Immature natural killer cell (primary cell): ENCODE results near the gene CTNNAL1. TPM values are rescaled to one million over a fixed set of nuclear protein-coding genes. Genes with fewer than 3 reads are reported as not detected.
A peak's percentile ranks its signal among the peaks of the same experiment; 100 is the strongest.

Experiments used
- DNase-seq, 3 donors: peaks; one replicate each; pipeline ENCODE4 v3.0.0; 2022; ENCODE audit warnings: mixed read lengths in 1 of 3
- H3K27ac Mint-ChIP-seq, 6 donors: one replicate each; pipeline ENCODE4 v1.8.0; 2020; ENCODE audit warnings: mixed read lengths in 6 of 6, mild to moderate bottlenecking in 5 of 6, inconsistent platforms in 4 of 6, moderate library complexity in 3 of 6
- H3K27me3 Mint-ChIP-seq, 3 donors: one replicate each; pipeline ENCODE4 v1.8.0; 2020 to 2021; ENCODE audit warnings: low read depth in 3 of 3, mild to moderate bottlenecking in 3 of 3, mixed read lengths in 3 of 3, moderate library complexity in 3 of 3, inconsistent platforms in 1 of 3
- H3K36me3 Mint-ChIP-seq, 3 donors: one replicate each; pipeline ENCODE4 v1.8.0; 2020; ENCODE audit warnings: mixed read lengths in 3 of 3, inconsistent platforms in 2 of 3, mild to moderate bottlenecking in 2 of 3
- H3K4me1 Mint-ChIP-seq, 2 donors: one replicate each; pipeline ENCODE4 v1.8.0; 2020; ENCODE audit warnings: inconsistent platforms in 2 of 2, mild to moderate bottlenecking in 2 of 2, mixed read lengths in 2 of 2, moderate library complexity in 1 of 2
- H3K4me3 Mint-ChIP-seq, 5 donors: one replicate each; pipeline ENCODE4 v1.8.0; 2020; ENCODE audit warnings: mild to moderate bottlenecking in 5 of 5, mixed read lengths in 5 of 5, inconsistent platforms in 3 of 5, moderate library complexity in 3 of 5
- H3K9me3 Mint-ChIP-seq, 6 donors: one replicate each; pipeline ENCODE4 v1.8.0; 2020; ENCODE audit warnings: mild to moderate bottlenecking in 6 of 6, mixed read lengths in 6 of 6, inconsistent platforms in 4 of 6, moderate library complexity in 3 of 6
- polyA plus RNA-seq, 3 donors: library from polyadenylated mRNA; unstranded; fragments of 300-500 nt; fragmentation: Illumina TruSeq; gene quantifications; one replicate each; pipeline ENCODE4 v1.2.3, GENCODE V29; 2021

The CTNNAL1 gene
- polyA plus RNA-seq, 3 donors from 2014 or later, result 1.7 to 5.2 TPM; not detected in 1

DNA sequence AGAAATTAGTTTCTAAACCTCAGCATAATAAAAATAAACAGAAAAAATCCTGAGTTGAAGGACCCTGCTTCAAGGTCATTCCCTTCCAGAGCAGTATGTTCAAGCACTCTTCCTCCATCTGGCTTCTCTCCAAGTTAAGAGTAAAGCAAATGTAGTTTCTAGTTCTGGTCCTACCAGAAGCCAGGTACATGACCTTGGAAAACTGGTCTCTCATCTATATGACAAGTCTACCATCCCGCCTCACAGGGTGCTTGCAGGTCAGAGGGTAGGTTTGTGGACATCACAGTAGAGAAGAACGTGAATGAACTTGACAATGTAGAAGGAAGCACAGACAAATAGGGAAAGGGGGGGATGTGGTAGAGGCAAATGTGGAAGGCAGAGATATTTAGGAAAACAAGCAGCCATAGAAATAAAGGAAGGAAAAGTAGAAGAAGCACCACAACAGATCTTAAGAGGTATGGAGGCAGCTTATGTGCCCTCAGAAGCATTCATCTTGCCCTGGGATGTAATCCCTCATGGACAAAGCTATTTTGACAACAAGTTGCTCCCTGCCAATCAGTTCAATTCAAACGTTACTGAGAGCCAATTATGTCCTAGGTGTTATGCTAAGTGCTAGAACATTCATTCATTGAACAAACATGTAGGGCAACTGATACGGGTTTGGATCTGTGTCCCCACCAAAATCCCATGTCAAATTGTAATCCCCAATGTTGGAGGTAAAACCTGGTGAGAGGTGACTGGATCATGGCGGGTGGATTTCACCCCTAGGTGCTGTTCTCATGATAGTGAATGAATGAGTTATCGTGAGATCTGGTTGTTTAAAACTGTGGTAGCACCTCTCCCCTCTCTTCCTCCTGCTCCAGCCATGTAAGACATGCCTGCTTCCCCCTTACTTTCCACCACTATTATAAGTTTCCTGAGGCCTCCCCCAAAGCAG lies 23.7 kb upstream of the CTNNAL1 start:
- no peaks in the 10 kb centered on the region for H3K4me1 Mint-ChIP-seq
- DNase-seq, result no peak
- no peaks in the 10 kb centered on the region for H3K9me3 Mint-ChIP-seq
- H3K27ac Mint-ChIP-seq, result no peak overlapping the region
- H3K4me3 Mint-ChIP-seq, result no peak overlapping the region
- peaks cover 26 to 39% (median 29%) of the 10 kb centered on the region in 3 donors for H3K36me3 Mint-ChIP-seq
- H3K27me3 Mint-ChIP-seq, result peaks cover 0 to 2% (median 0%) of the 10 kb centered on the region in 3 donors

DNA sequence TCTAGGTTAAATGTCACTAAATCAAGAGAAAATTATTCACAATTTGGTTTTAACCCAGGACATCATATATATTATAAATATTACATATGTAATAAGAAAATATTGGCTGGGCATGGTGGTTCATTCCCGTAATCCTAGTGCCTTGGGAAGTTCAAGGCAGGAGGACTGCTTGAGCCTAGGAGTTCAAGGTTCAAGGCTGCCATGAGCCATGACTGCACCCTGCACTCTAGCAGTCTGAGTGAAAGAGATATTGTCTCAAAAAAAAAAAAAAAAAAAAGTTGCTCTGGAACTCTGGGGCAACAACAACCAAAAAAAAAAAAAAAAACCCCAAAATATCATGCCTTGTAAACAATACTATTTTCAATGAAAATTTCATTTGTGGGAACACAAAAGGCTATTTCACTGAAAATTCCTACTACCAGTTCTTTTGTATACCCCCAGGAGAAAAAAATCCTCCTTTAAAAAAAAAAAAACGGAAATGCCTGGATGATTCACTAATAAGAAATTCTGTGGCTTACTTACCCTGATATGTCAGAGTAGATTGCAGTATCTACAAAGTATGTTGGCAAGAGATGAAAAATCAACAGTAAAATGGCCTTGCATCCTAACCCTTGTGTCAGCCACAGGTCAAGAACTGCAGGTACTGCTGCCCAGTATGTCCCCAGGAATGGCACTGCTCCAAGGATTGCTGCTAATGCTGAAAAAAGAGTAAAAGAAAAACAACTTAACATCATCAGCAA lies 22.6 kb upstream of the CTNNAL1 start:
- no peak for DNase-seq
- Mint-ChIP-seq H3K27me3 (peaks cover 0 to 2% (median 0%) of the 10 kb centered on the region in 3 donors), H3K9me3 (no peaks in the 10 kb centered on the region), H3K27ac (peak overlapping the region in 2 of 6 donors; percentile 41 to 53), H3K4me3 (no peak overlapping the region), H3K4me1 (no peaks in the 10 kb centered on the region), H3K36me3 (peaks cover 29 to 40% (median 32%) of the 10 kb centered on the region in 3 donors)

DNA sequence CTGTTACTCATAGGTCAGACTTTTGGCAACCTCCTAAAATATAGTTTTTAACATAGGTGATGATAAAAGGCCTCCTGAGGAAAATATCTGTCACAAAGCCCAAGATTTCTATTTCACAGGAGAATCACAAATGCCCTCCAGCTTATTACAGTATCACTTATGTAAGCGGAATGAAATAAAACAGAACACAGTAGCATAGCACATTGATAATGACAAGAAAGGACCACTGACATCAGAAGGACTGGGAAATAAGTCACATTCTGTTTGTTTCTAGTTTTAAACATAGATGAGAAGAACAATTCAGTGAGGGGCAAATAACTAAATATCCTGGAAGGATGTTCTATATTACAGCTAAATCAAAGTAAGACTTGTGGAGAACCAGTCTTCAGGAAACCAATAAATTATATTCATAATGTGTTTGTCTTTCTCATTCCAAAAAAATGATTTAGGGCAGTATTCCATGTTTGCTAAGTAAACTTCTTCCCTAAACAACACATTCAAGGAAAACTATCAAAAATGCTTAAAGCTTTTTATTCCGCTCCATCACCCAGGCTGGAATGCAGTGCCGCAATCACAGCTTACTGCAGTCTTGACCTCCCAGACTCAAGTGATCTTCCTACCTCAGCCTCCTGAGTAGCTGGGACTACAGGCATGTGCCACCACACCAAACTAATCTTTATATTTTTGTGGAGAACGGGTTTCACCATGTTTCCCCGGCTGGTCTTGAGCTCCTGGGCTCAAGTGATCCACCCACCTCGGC lies 20.8 kb upstream of the CTNNAL1 start:
- Mint-ChIP-seq H3K27me3 (peaks cover 0 to 2% (median 0%) of the 10 kb centered on the region in 3 donors), H3K4me1 (no peaks in the 10 kb centered on the region), H3K27ac (no peak overlapping the region), H3K36me3 (peaks cover 24 to 35% (median 26%) of the 10 kb centered on the region in 3 donors), H3K4me3 (no peak overlapping the region), H3K9me3 (no peaks in the 10 kb centered on the region)
- DNase-seq, result no peak

DNA sequence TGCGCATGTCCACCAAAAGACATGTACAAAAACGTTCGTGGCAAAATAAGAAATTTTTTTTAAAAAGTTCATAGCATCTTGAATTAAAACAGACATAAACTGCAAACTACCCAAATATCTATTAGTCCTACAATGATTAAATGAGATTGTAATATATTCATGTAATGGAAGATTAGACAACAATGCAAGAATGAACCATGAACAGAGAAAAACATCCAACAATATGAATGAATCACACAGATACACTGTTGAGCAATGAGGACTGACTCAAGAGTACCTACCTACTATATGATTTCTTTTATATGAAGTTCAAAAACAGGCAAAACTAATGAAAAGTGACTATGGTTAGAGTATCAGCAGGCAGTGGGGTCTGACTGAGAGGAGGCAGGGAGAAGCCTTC lies 17.9 kb upstream of the CTNNAL1 start:
- Mint-ChIP-seq H3K4me1 (peaks cover 0 to 1% of the 10 kb centered on the region in 2 donors), H3K4me3 (no peak overlapping the region), H3K27ac (no peak overlapping the region), H3K9me3 (no peaks in the 10 kb centered on the region), H3K27me3 (peaks cover 0 to 2% (median 0%) of the 10 kb centered on the region in 3 donors), H3K36me3 (peaks cover 19 to 32% (median 25%) of the 10 kb centered on the region in 3 donors)
- DNase-seq, result no peak

DNA sequence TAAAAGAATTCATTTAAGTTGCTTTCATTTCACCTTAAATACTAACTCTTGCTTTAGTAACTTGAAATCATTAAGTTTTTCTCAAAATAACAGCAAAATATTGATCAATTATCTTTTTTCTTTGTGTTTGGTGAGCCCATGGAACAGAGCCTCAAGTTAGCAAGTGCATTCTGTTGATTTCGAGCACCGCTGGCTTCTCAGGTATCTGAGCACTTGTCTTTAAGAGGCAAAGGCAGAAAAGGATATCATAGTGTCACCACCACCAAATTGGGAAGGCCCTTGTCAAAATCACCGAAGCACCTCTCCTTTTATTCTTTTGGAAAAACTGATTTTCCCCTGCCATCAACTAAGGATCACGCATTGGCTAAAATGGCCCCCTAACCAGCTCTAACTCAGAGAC lies 17.1 kb upstream of the CTNNAL1 start:
- Mint-ChIP-seq H3K9me3 (no peaks in the 10 kb centered on the region), H3K36me3 (peaks cover 15 to 26% (median 21%) of the 10 kb centered on the region in 3 donors)

DNA sequence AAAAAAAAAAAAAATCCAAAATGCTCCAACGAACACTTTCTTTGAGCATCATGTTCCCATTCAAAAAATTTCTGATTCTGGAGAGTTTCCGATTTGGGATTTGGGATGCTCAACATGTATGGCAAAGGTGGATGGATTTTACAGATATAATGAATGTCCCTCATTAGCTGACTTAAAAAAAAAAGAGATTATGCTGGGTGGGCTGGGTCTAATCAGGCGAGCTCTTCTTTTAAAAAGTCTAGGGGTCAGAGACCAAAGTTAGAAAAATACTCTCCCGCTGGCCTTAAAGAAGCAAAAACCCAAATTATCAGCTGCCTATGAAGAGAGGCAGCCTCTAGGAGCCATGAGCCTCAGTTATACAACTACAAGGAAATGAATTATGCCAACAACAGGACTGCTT lies 15.2 kb upstream of the CTNNAL1 start:
- no peak overlapping the region for H3K27ac Mint-ChIP-seq
- H3K9me3 Mint-ChIP-seq, result no peaks in the 10 kb centered on the region

More for the DNA sequence above, 17.1 kb upstream of the CTNNAL1 start:
- Mint-ChIP-seq H3K27me3 (no peaks in the 10 kb centered on the region), H3K4me1 (peaks cover 0 to 1% of the 10 kb centered on the region in 2 donors), H3K4me3 (no peak overlapping the region), H3K27ac (no peak overlapping the region)
- no peak for DNase-seq

DNA sequence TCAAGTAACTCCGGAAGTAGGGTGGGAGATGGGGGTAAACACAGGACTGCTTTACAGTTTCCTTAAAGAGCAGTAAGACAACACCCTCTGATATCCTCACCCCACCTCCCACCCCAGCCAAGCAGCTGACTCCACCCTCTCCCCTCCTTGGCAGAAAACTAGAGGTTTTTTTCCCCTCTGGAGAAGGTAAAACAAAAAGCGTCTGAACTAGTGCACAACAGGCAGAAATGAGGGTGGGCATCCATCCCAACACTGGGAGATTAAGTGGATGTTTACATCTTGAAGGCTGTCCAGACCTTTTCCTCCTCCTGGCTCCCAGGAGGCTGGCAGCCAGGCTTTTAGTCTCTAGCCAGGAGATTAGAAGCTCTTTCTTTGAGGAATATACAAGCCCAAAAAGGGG lies 13.9 kb upstream of the CTNNAL1 start:
- Mint-ChIP-seq H3K27me3 (no peaks in the 10 kb centered on the region), H3K9me3 (no peaks in the 10 kb centered on the region), H3K36me3 (peaks cover 7 to 24% (median 13%) of the 10 kb centered on the region in 3 donors), H3K4me3 (no peak overlapping the region), H3K27ac (no peak overlapping the region), H3K4me1 (peaks cover 1 to 11% of the 10 kb centered on the region in 2 donors)
- no peak for DNase-seq

More for the DNA sequence above, 15.2 kb upstream of the CTNNAL1 start:
- Mint-ChIP-seq H3K36me3 (peaks cover 11 to 29% (median 17%) of the 10 kb centered on the region in 3 donors), H3K4me1 (peaks cover 1 to 11% of the 10 kb centered on the region in 2 donors), H3K27me3 (no peaks in the 10 kb centered on the region), H3K4me3 (no peak overlapping the region)
- no peak for DNase-seq

DNA sequence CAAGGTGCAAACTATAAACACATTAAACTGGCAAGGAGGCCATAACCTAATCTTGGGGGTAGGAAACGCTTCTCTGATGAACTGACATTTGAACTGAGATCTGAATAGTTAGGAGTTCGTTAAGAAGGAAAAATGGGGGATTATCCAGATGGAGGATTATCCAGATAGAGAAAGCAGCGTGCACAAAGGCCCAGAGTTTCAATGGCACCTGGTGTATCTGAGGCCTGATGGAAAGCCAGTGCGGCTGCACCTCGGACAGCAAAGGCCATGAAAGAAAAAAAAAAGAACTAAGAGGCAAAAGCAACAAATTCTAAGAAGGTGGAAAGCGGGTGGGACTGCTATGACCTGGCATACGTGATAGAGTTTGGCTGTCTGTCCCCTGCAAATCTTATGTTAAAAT lies 13.0 kb upstream of the CTNNAL1 start:
- peak overlapping the region in 1 of 6 donors; percentile 55 for H3K27ac Mint-ChIP-seq
- no peaks in the 10 kb centered on the region for H3K9me3 Mint-ChIP-seq
- H3K4me3 Mint-ChIP-seq, result no peak overlapping the region
- peaks cover 1 to 11% of the 10 kb centered on the region in 2 donors for H3K4me1 Mint-ChIP-seq
- DNase-seq, result no peak
- no peaks in the 10 kb centered on the region for H3K27me3 Mint-ChIP-seq
- peaks cover 3 to 20% (median 8%) of the 10 kb centered on the region in 3 donors for H3K36me3 Mint-ChIP-seq

DNA sequence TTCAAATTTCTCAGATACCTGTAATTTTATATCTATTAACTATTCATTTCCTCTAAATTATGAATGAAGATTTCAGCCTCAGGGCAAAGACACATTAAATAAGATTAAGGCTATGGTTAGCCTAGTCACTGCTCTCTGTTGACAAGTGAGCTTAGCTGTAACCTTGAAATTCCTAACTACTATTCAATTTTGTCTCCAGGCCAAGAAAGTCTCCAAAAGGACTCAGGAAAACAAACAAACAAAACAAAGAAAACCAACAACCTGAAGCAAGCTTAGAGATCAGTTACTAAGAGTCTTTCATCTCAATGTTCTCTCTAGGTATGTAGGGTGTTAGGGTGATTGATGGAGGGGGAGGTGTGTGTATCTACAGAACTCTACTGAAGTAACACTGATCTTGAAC lies 9.6 kb upstream of the CTNNAL1 start:
- Mint-ChIP-seq H3K9me3 (no peaks in the 10 kb centered on the region), H3K27ac (no peak overlapping the region), H3K27me3 (no peaks in the 10 kb centered on the region), H3K4me1 (peaks cover 1 to 11% of the 10 kb centered on the region in 2 donors), H3K4me3 (no peak overlapping the region), H3K36me3 (peaks cover 0 to 16% (median 2%) of the 10 kb centered on the region in 3 donors)
- no peak for DNase-seq

DNA sequence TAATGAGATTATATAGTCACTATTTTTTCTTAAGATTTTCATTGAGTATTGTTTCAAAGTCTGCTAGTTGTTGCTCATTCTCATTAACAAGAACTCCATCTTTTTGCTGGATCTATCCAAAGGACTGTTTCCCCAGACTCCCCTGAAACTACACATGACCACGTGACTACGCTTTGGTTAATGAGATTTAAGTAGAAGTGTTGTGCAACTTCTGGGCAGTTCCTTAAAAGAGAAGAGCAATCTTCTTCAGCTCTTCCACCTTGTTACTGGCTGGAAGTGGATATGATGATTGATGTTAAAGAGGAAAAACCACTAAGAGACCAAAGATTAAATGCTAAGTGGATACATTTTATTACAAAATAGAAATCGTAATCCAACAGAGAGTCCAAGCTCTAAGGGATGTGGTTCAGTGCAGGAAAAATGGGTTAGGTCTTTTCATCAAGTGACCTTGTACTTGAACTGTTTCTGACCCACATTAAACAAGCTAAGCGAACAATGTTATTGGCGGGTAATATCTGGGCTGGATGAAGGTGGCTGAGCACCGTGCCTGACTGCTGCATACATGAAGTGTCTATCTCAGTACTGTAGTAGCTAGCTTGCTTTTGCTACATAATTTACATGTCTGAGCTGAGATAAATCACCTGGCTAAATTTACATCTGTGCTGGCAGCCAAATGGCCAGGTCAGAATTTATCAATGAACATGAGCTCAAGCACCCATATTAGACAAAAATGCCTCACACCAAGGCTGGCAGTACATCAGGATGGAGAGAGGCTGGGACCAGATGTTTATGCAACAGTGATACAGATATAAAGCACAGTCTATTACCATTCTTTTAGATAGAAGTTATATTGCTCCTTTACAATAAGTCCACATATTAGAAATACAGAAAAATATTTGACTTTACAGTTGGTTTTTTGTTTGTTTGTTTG lies 7.5 kb upstream of the CTNNAL1 start:
- Mint-ChIP-seq H3K9me3 (no peaks in the 10 kb centered on the region), H3K4me1 (peaks cover 0 to 11% of the 10 kb centered on the region in 2 donors), H3K27ac (no peak overlapping the region), H3K36me3 (peaks cover 0 to 16% (median 2%) of the 10 kb centered on the region in 3 donors), H3K4me3 (no peak overlapping the region), H3K27me3 (no peaks in the 10 kb centered on the region)
- DNase-seq, result no peak

DNA sequence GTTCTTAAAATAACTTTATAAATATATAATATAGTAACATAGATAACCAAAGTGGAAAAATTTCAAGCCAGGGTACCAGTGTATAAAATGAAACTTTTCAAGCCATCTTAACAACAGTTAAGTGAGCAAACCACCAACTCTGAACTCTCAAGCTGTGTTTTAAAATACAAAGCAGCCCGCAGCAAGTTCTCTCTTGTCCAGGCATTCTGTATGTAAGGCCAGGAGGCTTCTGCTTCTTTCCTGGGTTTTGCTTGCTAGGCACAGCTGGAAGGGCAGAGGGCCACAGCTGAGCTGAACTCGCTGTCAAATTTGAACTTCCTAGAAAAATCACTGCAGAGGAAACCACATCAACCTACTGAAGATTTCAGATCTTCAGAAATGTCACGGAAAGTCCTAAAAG lies 6.8 kb upstream of the CTNNAL1 start:
- Mint-ChIP-seq H3K4me3 (no peak overlapping the region), H3K27ac (no peak overlapping the region), H3K4me1 (peaks cover 0 to 11% of the 10 kb centered on the region in 2 donors), H3K9me3 (no peaks in the 10 kb centered on the region), H3K36me3 (peaks cover 0 to 16% (median 2%) of the 10 kb centered on the region in 3 donors), H3K27me3 (no peaks in the 10 kb centered on the region)
- DNase-seq, result no peak

DNA sequence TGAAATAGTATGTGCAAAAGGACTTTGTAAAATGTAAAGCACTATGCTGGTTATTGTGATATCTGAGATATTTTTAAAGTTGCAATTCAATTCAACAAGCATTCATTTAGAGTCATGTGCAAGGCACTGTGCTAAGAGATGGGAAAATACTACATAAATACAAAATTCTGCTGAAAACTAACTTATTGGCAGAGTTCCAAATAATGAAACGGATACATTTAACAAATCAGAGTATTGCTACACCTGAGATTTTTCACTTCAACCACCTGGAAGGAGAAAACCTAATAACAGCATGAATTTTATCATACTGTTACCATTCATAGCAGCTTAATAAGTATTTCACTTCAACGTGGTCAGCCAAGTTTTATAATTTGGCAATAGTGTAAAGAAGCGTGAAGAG lies 6.1 kb upstream of the CTNNAL1 start:
- Mint-ChIP-seq H3K4me3 (no peak overlapping the region), H3K9me3 (no peaks in the 10 kb centered on the region), H3K36me3 (peaks cover 0 to 13% (median 2%) of the 10 kb centered on the region in 3 donors), H3K4me1 (peaks cover 0 to 6% of the 10 kb centered on the region in 2 donors), H3K27ac (no peak overlapping the region), H3K27me3 (no peaks in the 10 kb centered on the region)
- DNase-seq, result no peak
